GM23248 (cell line): ENCODE data around the gene PARD6B. TPM values are rescaled to one million over a fixed set of nuclear protein-coding genes. Genes with fewer than 3 reads are reported as not detected.

Experiments used
- DNase-seq: peaks from one replicate; pipeline ENCODE4 v3.0.0-alpha.2; 2015
- H2AFZ ChIP-seq: fragments of 200-600 bp; sonication (generic); 2 replicates; pipeline ENCODE4 v1.6.1; 2016; ENCODE audit warnings: antibody characterized with exemption
- H3F3A ChIP-seq: fragments of 200-600 bp; sonication (generic); 2 replicates; pipeline ENCODE4 v1.6.1; 2016; ENCODE audit warnings: mild to moderate bottlenecking, antibody characterized with exemption, mixed run types; ENCODE audit not compliant: insufficient read depth
- H3K27ac ChIP-seq: fragments of 200-600 bp; sonication (generic); 2 replicates; pipeline ENCODE4 v1.5.1; 2016; ENCODE audit warnings: mild to moderate bottlenecking
- H3K27me3 ChIP-seq: fragments of 200-600 bp; sonication (generic); replicated peaks from 2 replicates; pipeline ENCODE4 v1.6.1; 2016; ENCODE audit warnings: mild to moderate bottlenecking; ENCODE audit not compliant: insufficient read depth
- H3K36me3 ChIP-seq: fragments of 200-600 bp; sonication (generic); 2 replicates; pipeline ENCODE4 v1.6.1; 2016; ENCODE audit warnings: low read depth, mild to moderate bottlenecking
- H3K4me1 ChIP-seq: fragments of 200-600 bp; sonication (generic); 2 replicates; pipeline ENCODE4 v1.6.1; 2016; ENCODE audit warnings: mild to moderate bottlenecking; ENCODE audit not compliant: insufficient read depth
- H3K4me2 ChIP-seq: fragments of 200-600 bp; sonication (generic); one replicate; pipeline ENCODE4 v1.6.1; 2016; ENCODE audit warnings: mild to moderate bottlenecking; ENCODE audit not compliant: unreplicated experiment
- H3K4me3 ChIP-seq: fragments of 200-600 bp; sonication (generic); 2 replicates; pipeline ENCODE4 v1.5.1; 2016; ENCODE audit warnings: mild to moderate bottlenecking
- H3K79me2 ChIP-seq: fragments of 200-600 bp; sonication (generic); 2 replicates; pipeline ENCODE4 v1.6.1; 2016; ENCODE audit warnings: mild to moderate bottlenecking; ENCODE audit not compliant: insufficient read depth
- H3K9ac ChIP-seq: fragments of 200-600 bp; sonication (generic); 2 replicates; pipeline ENCODE4 v1.6.1; 2016; ENCODE audit warnings: mild to moderate bottlenecking
- H3K9me2 ChIP-seq: fragments of 200-600 bp; sonication (generic); 2 replicates; pipeline ENCODE4 v1.6.1; 2016; ENCODE audit warnings: mixed run types, mild to moderate bottlenecking, moderate library complexity; ENCODE audit not compliant: insufficient read depth
- H3K9me3 ChIP-seq: fragments of 200-600 bp; sonication (generic); one replicate; pipeline ENCODE4 v1.6.1; 2017; ENCODE audit warnings: low read depth
- H4K20me1 ChIP-seq: fragments of 200-600 bp; sonication (generic); 2 replicates; pipeline ENCODE4 v1.6.0; 2016; ENCODE audit not compliant: insufficient read depth
- EZH2 ChIP-seq: fragments of 200-600 bp; sonication (generic); IDR thresholded peaks from 2 replicates; pipeline ENCODE4 v1.6.1; 2018; ENCODE audit warnings: antibody characterized with exemption, mild to moderate bottlenecking; ENCODE audit not compliant: insufficient read depth, poor library complexity, severe bottlenecking
- EZH2phosphoT487 ChIP-seq: fragments of 200-600 bp; sonication (generic); IDR thresholded peaks from 2 replicates; pipeline ENCODE4 v1.6.1; 2018; ENCODE audit warnings: antibody characterized with exemption, moderate library complexity, mild to moderate bottlenecking, low read depth; ENCODE audit not compliant: insufficient read depth
- WGBS, 2 experiments: methylation state at CpG; one replicate each; pipeline ENCODE4 v1.1.6; 2015 to 2017; ENCODE audit warnings: low lambda C conversion rate in 2 of 2, low coverage in 1 of 2; ENCODE audit errors: missing lambda C conversion rate in 2 of 2; 5-methylcytosine and 5-hydroxymethylcytosine counted together
- in situ Hi-C: fragments of 300-500 bp; cut with MboI; formaldehyde crosslinking; loops from 2 replicates; pipeline ENCODE4 v1.15.0; 2020
- polyA plus RNA-seq: library from polyadenylated mRNA; unstranded; fragments of >200 nt; fragmentation: Nextera tagmentation; extraction: Ambion mirVana; gene quantifications from 2 replicates; pipeline ENCODE4 v1.2.1, GENCODE V29; 2016
- total RNA-seq: library from RNA; depleted of rRNA; stranded (reverse); fragments of >200 nt; shearing (Covaris generic); gene quantifications from 2 replicates; pipeline ENCODE4 v1.2.3, GENCODE V29; 2014

PARD6B gene
- total and polyA plus RNA-seq, 2 experiments from 2014 or later, result 0.16 TPM; not detected in 1

DNA sequence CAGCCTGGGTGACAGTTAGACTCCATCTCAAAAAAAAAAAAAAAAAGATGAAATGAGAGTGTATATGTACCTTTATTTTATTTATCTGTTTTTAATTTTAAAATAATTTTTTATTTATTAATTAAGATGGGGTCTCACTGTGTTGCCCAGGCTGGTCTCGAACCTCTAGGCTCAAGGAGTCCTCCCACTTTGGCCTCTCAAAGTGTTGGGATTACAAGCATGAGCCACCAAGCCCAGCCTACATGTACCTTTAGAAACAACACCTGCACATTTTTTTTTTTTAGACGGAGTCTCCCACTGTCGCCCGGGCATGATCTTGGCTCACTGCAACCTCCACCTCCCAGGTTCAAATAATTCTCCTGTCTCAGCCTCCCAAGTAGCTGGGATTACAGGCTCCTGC is 12.1 kb upstream of the PARD6B start:
- H3K9me3 ChIP-seq, result no peaks in the 10 kb centered on the region
- no peak overlapping the region for H3K4me3 ChIP-seq
- WGBS, 2 experiments, result 90 to 96% methylated on average over 4 of the region's 4 CpGs
- H3K36me3 ChIP-seq, result no peaks in the 10 kb centered on the region
- DNase-seq, result no peak
- H3K9me2 ChIP-seq, result no peaks in the 10 kb centered on the region
- no peak overlapping the region for H3K9ac ChIP-seq
- TF ChIP-seq EZH2phosphoT487, result no peak
- TF ChIP-seq EZH2, result no peak
- peaks cover 4% of the 10 kb centered on the region for H3K4me1 ChIP-seq
- H2AFZ ChIP-seq, result no peak overlapping the region
- H3K27ac ChIP-seq, result no peak overlapping the region
- H4K20me1 ChIP-seq, result no peaks in the 10 kb centered on the region
- in situ Hi-C loops, result no loop called here
- H3K4me2 ChIP-seq, result no peak overlapping the region
- no peaks in the 10 kb centered on the region for H3K27me3 ChIP-seq
- no peaks in the 10 kb centered on the region for H3K79me2 ChIP-seq
- H3F3A ChIP-seq, result no peaks in the 10 kb centered on the region

DNA sequence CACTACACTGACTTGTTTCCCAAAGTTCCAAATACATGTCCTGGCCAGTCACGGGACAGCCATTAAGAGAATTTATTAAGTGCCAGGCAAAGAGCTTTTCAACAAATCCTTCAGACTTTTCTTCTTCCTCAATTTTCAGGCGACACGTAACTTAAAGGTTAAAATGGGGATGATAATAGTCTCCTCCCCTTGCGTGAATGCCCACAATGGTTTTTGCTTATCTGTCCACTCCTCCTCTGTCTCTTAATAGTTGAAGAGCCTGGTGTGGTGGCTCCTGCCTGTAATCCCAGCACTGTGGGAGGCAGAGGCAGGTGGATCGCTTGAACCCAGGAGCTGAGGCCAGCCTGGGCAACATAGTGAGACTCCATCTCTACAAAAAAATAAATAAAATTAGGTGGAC is 11.4 kb upstream of the PARD6B start:
- no peaks in the 10 kb centered on the region for H3K27me3 ChIP-seq
- H3K27ac ChIP-seq, result no peak overlapping the region
- no peaks in the 10 kb centered on the region for H3K9me3 ChIP-seq
- 66% methylated on average over 5 of the region's 5 CpGs for WGBS, 2 experiments
- TF ChIP-seq EZH2phosphoT487 (no peak), EZH2 (no peak)
- H3K4me1 ChIP-seq, result peaks cover 8% of the 10 kb centered on the region
- no peak overlapping the region for H2AFZ ChIP-seq
- no peak for DNase-seq
- no peaks in the 10 kb centered on the region for H4K20me1 ChIP-seq
- H3F3A ChIP-seq, result peaks cover 4% of the 10 kb centered on the region; the same call in 1 of the 2 replicates
- H3K9me2 ChIP-seq, result no peaks in the 10 kb centered on the region
- H3K4me2 ChIP-seq, result no peak overlapping the region
- in situ Hi-C loops, result no loop called here
- H3K79me2 ChIP-seq, result no peaks in the 10 kb centered on the region
- H3K36me3 ChIP-seq, result no peaks in the 10 kb centered on the region
- H3K4me3 ChIP-seq, result no peak overlapping the region
- no peak overlapping the region for H3K9ac ChIP-seq

DNA sequence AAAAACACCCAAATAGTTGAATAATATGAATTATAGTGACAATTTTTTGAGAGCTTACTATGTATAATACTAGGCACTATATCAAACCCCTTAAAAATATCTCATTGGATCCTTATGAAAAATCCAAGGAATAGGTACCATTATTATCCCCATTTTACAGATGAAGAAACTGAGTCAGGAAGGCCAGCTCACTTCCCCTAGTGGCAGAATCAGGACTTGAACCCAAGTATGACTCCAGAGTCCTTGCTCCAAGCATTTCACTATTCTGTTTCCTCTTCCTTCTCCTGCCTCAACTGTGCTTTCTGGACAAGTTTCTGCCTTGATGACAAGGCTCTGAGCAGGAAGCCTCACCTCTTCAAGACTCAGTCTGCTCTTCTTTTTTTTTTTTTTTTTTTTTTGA is 10.8 kb upstream of the PARD6B start:
- H3K27me3 ChIP-seq, result no peaks in the 10 kb centered on the region
- no peak overlapping the region for H2AFZ ChIP-seq
- no peaks in the 10 kb centered on the region for H3K79me2 ChIP-seq
- in situ Hi-C loops, result no loop called here
- H3K27ac ChIP-seq, result no peak overlapping the region
- H3K4me3 ChIP-seq, result no peak overlapping the region
- no peak for DNase-seq
- no peaks in the 10 kb centered on the region for H3K9me2 ChIP-seq
- TF ChIP-seq EZH2phosphoT487 (no peak), EZH2 (no peak)
- H3F3A ChIP-seq, result peaks cover 9% of the 10 kb centered on the region
- no peaks in the 10 kb centered on the region for H3K36me3 ChIP-seq
- peaks cover 13% of the 10 kb centered on the region for H3K4me1 ChIP-seq
- H3K4me2 ChIP-seq, result no peak overlapping the region
- H3K9ac ChIP-seq, result no peak overlapping the region
- no peaks in the 10 kb centered on the region for H3K9me3 ChIP-seq
- H4K20me1 ChIP-seq, result no peaks in the 10 kb centered on the region

DNA sequence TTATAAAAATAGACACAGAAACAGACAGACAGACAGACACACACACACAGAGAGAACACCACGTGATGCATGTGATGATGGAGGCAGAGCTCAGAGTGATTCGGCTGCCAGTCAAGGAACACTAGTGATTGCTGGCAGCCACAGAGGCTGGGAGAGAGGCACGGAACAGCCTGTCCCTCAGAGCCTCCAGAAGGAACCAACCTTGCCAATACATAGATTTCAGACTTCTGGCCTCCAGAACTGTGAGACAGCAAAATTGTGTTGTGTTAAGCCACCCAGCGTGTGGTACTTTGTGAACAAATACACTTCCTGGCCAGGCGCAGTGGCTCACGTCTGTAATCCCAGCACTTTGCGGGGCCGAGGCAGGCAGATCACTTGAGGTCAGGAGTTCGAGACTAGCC is 9.5 kb upstream of the PARD6B start:
- TF ChIP-seq EZH2phosphoT487 (no peak), EZH2 (no peak)
- WGBS, 2 experiments, result 47 to 52% methylated on average over 9 of the region's 9 CpGs
- no peak overlapping the region for H3K4me3 ChIP-seq
- no peaks in the 10 kb centered on the region for H3K27me3 ChIP-seq
- H3K4me2 ChIP-seq, result no peak overlapping the region
- peaks cover 23% of the 10 kb centered on the region for H3K4me1 ChIP-seq
- no peaks in the 10 kb centered on the region for H4K20me1 ChIP-seq
- no peaks in the 10 kb centered on the region for H3K36me3 ChIP-seq
- H3K27ac ChIP-seq, result no peak overlapping the region
- in situ Hi-C loops, result no loop called here
- DNase-seq, result peak; percentile 34
- H3K79me2 ChIP-seq, result no peaks in the 10 kb centered on the region
- H3K9me3 ChIP-seq, result no peaks in the 10 kb centered on the region
- H3K9ac ChIP-seq, result no peak overlapping the region
- 0 out of 2 replicates have a peak overlapping the region, but pooled peaks have one; percentile 7 for H2AFZ ChIP-seq
- peaks cover 10% of the 10 kb centered on the region for H3F3A ChIP-seq
- H3K9me2 ChIP-seq, result no peaks in the 10 kb centered on the region

DNA sequence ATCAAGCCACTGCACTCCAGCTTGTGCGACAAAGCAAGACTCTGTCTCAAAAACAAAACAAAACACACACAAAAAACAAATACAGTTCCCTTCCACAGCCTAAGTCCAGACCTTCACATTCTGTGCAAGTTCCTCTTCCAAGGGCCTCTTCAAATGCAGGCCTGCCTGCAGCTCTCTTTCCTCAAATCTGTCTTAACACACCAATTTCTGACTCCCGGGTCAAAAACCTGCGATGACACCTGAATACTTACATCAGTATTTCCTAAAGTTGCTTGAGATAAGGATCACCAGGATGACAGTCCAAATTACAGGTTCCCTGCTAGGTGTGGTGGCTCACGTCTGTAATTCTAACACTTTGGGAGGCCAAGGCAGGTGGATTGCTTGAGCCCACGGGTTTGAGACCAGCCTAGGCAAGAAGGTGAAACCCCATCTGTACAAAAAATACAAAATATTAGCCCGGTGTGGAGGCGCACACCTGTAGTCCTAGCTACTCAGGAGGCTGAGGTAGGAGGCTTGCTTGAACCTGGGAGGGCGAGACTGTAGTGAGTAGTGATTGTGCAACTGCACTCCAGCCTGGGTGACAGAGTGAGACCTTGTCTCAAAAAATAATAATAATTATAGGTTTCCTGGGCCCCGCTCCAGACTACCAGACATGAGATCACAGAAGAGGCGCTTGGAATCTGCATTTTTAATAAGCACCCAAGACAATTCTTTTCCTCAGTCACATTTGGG is 8.8 kb upstream of the PARD6B start:
- Histone ChIP-seq H2AFZ (0 out of 2 replicates have a peak overlapping the region, but pooled peaks have one; percentile 7), H3K27me3 (no peaks in the 10 kb centered on the region)

More for the DNA sequence above, 8.8 kb upstream of the PARD6B start:
- no peak for DNase-seq
- no peaks in the 10 kb centered on the region for H3K36me3 ChIP-seq
- H3K9me3 ChIP-seq, result no peaks in the 10 kb centered on the region
- in situ Hi-C loops, result no loop called here
- 95 to 99% methylated on average over 10 of the region's 10 CpGs for WGBS, 2 experiments
- TF ChIP-seq EZH2phosphoT487, result no peak
- no peak for TF ChIP-seq EZH2
- H3K27ac ChIP-seq, result no peak overlapping the region
- H3K4me1 ChIP-seq, result peaks cover 23% of the 10 kb centered on the region
- no peaks in the 10 kb centered on the region for H3K9me2 ChIP-seq
- peaks cover 17% of the 10 kb centered on the region for H3F3A ChIP-seq
- H4K20me1 ChIP-seq, result no peaks in the 10 kb centered on the region
- H3K79me2 ChIP-seq, result no peaks in the 10 kb centered on the region
- H3K4me2 ChIP-seq, result no peak overlapping the region
- H3K4me3 ChIP-seq, result no peak overlapping the region
- no peak overlapping the region for H3K9ac ChIP-seq
